Liver (tissue), 9 donors: ENCODE results near the gene SIGLEC14. TPM values are rescaled to one million over a fixed set of nuclear protein-coding genes. Genes with fewer than 3 reads are reported as not detected.

Experiments
- DNase-seq: peaks from one replicate; pipeline ENCODE4 v3.0.0-alpha.2; 2017; ENCODE audit warnings: low spot score
- H3K27ac ChIP-seq, 2 donors: one replicate each; pipeline ENCODE4 v1.7.0; 2013; ENCODE audit warnings: inconsistent platforms in 2 of 2, low read length in 2 of 2, control low read depth in 1 of 2, low read depth in 1 of 2, mild to moderate bottlenecking in 1 of 2
- H3K27me3 ChIP-seq, 4 donors: one replicate each; pipeline versions ENCODE4 v1.6.1 to v1.7.0; 2013; ENCODE audit warnings: low read length in 3 of 4, inconsistent platforms in 1 of 4, mild to moderate bottlenecking in 1 of 4, moderate library complexity in 1 of 4; ENCODE audit not compliant: control insufficient read depth in 4 of 4, insufficient read depth in 4 of 4
- H3K36me3 ChIP-seq, 4 donors: one replicate each; pipeline versions ENCODE4 v1.6.1 to v1.7.0; 2013; ENCODE audit warnings: low read length in 3 of 4, mild to moderate bottlenecking in 3 of 4, low read depth in 1 of 4, moderate library complexity in 1 of 4; ENCODE audit not compliant: control insufficient read depth in 4 of 4, insufficient read depth in 3 of 4
- H3K4me1 ChIP-seq, 4 donors: one replicate each; pipeline versions ENCODE4 v1.6.1 to v1.7.0; 2013; ENCODE audit warnings: low read length in 3 of 4, mild to moderate bottlenecking in 3 of 4, moderate library complexity in 1 of 4; ENCODE audit not compliant: control insufficient read depth in 4 of 4, insufficient read depth in 4 of 4
- H3K4me3 ChIP-seq, 3 donors: one replicate each; pipeline versions ENCODE4 v1.6.1 to v1.7.0; 2013; ENCODE audit warnings: low read length in 3 of 3, control low read depth in 1 of 3, low read depth in 1 of 3, mild to moderate bottlenecking in 1 of 3
- H3K9ac ChIP-seq, 2 donors: one replicate each; pipeline ENCODE4 v1.7.0; 2013; ENCODE audit warnings: low read length in 2 of 2, mild to moderate bottlenecking in 2 of 2, moderate library complexity in 2 of 2, control low read depth in 1 of 2, low read depth in 1 of 2
- H3K9me3 ChIP-seq, 4 donors: one replicate each; pipeline versions ENCODE4 v1.6.1 to v1.7.0; 2013; ENCODE audit warnings: low read length in 3 of 4; ENCODE audit not compliant: control insufficient read depth in 4 of 4
- ATF3 ChIP-seq: IDR thresholded peaks from 2 replicates; pipeline ENCODE4 v1.6.1; 2016; ENCODE audit warnings: antibody characterized with exemption
- EGR1 ChIP-seq, 2 donors: IDR thresholded peaks; 2 replicates each; pipeline ENCODE4 v1.6.1; 2016 to 2018; ENCODE audit warnings: antibody characterized with exemption in 2 of 2, low read depth in 2 of 2
- FOXA1 ChIP-seq: IDR thresholded peaks from 2 replicates; pipeline ENCODE4 v1.6.1; 2016; ENCODE audit warnings: antibody characterized with exemption
- GABPA ChIP-seq, 2 donors: IDR thresholded peaks in 1 of 2; conservative IDR thresholded peaks in 1 of 2; 2 replicates each; pipeline ENCODE4 v1.6.1; 2016; ENCODE audit warnings: antibody characterized with exemption in 2 of 2, mild to moderate bottlenecking in 1 of 2, moderate library complexity in 1 of 2
- HNF4A ChIP-seq, 2 donors: conservative IDR thresholded peaks; 2 replicates each; pipeline ENCODE4 v1.6.1; 2016; ENCODE audit warnings: antibody characterized with exemption in 2 of 2, mild to moderate bottlenecking in 2 of 2
- HNF4G ChIP-seq: IDR thresholded peaks from 2 replicates; pipeline ENCODE4 v1.6.1; 2016; ENCODE audit warnings: antibody characterized with exemption
- JUND ChIP-seq, 2 donors: IDR thresholded peaks; 2 replicates each; pipeline ENCODE4 v1.6.1; 2016; ENCODE audit warnings: antibody characterized with exemption in 2 of 2
- NR2F2 ChIP-seq: IDR thresholded peaks from 2 replicates; pipeline ENCODE4 v1.6.1; 2016; ENCODE audit warnings: antibody characterized with exemption
- RAD21 ChIP-seq, 2 donors: IDR thresholded peaks; 2 replicates each; pipeline ENCODE4 v1.6.1; 2016; ENCODE audit warnings: antibody characterized with exemption in 2 of 2, mild to moderate bottlenecking in 2 of 2
- REST ChIP-seq: IDR thresholded peaks from 2 replicates; pipeline ENCODE4 v1.6.1; 2016; ENCODE audit warnings: antibody characterized with exemption, mild to moderate bottlenecking
- RXRA ChIP-seq, 2 donors: IDR thresholded peaks; 2 replicates each; pipeline ENCODE4 v1.6.1; 2017 to 2018; ENCODE audit warnings: antibody characterized with exemption in 2 of 2, mild to moderate bottlenecking in 1 of 2
- SP1 ChIP-seq: IDR thresholded peaks from 2 replicates; pipeline ENCODE4 v1.6.1; 2018; ENCODE audit warnings: antibody characterized with exemption, mild to moderate bottlenecking
- TAF1 ChIP-seq: conservative IDR thresholded peaks from 2 replicates; pipeline ENCODE4 v1.6.1; 2016; ENCODE audit warnings: antibody characterized with exemption, mild to moderate bottlenecking
- ZBTB33 ChIP-seq: IDR thresholded peaks from 2 replicates; pipeline ENCODE4 v1.6.1; 2016; ENCODE audit warnings: antibody characterized with exemption
- WGBS: extraction: QIAGEN DNeasy Blood & Tissue Kit; methylation state at CpG from one replicate; pipeline ENCODE4 v1.1.7; 2013; 5-methylcytosine and 5-hydroxymethylcytosine counted together
- polyA plus RNA-seq, 2 donors: library from polyadenylated mRNA; stranded (reverse) in 1 of 2; unstranded in 1 of 2; fragments of 200-250 nt in 1 of 2; fragments of >200 nt in 1 of 2; fragmentation: Nextera tagmentation in 1 of 2; extraction: Ambion mirVana in 1 of 2; gene quantifications; one replicate each; pipeline versions ENCODE4 v1.2.1 to v1.2.3, GENCODE V29; 2013 to 2015
- total RNA-seq, 2 donors: library from RNA; depleted of rRNA; stranded (reverse); fragments of >200 nt; gene quantifications; one replicate each; pipeline ENCODE4 v1.2.3, GENCODE V29; 2014
- TF ChIP-seq, protein P1 (sequence below): IDR thresholded peaks from 2 replicates; pipeline ENCODE4 v1.6.1; 2016; ENCODE audit warnings: antibody characterized with exemption
- TF ChIP-seq, protein P2 (sequence below): fragments of 150-350 bp; IDR thresholded peaks from 2 replicates; pipeline ENCODE4 v1.5.1; 2017; ENCODE audit warnings: improper control_type of control experiment, low read depth, low read length; ENCODE audit not compliant: missing input control
- donor health status: healthy.
- donor health status: healthy.
- donor health status: healthy.
- donor health status: healthy.
- donor health status: healthy.

The SIGLEC14 gene
- total and polyA plus RNA-seq, 4 donors: 1.7 to 6.9 (median 3.2) TPM; not detected in 1

DNA sequence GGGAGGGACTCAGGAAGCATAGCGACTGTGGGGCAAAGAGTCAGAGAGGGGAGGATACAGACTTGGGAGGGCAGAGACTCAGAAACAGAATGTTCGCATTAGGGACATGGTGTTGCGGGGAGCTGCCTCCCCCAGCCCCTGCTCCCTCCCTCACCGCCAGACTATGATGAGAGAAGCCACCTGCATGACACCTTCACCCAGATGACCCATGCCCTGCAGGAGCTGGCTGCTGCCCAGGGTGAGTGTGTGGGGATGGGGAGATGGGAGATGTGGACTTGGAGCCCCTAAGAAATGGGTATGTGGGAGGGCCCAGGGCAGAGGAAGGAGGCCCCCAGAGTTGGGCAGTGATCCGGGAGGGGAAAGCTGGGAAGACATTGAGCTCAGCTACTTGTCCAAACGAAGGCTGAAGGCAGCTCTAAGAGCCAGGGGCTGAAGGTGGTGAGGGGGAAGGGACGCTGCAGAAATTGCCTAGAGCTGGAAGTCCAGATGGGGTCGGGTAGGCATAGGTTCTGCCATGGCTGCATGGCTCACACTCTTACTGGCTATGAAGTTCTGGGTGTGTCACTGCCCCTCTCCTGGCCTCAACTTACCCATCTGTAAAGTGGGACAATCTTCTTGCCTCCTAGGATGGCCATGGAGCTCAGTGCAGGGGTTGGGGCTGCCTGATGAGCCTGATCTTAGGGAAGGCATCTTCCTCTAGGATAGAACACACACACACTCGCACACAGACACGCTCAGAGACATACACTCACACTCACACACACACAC lies 47.9 kb upstream of the SIGLEC14 start:
- no peak overlapping the region for H3K9ac ChIP-seq
- TF ChIP-seq ATF3: no peak
- TF ChIP-seq RAD21 (IDR thresholded peaks at IDR 0.05): no peak
- TF ChIP-seq HNF4A (conservative IDR thresholded peaks at IDR 0.05): no peak
- no peak for TF ChIP-seq HNF4G
- TF ChIP-seq FOXA1: no peak
- TF ChIP-seq, protein P1, sequence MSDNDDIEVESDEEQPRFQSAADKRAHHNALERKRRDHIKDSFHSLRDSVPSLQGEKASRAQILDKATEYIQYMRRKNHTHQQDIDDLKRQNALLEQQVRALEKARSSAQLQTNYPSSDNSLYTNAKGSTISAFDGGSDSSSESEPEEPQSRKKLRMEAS: no peak
- peaks cover 0 to 9% (median 0%) of the 10 kb centered on the region in 4 donors for H3K9me3 ChIP-seq
- H3K36me3 ChIP-seq: no peaks in the 10 kb centered on the region
- peaks cover 0 to 6% (median 1%) of the 10 kb centered on the region in 4 donors for H3K4me1 ChIP-seq
- peaks cover 0 to 6% (median 0%) of the 10 kb centered on the region in 4 donors for H3K27me3 ChIP-seq
- H3K4me3 ChIP-seq: no peak overlapping the region
- no peak overlapping the region for H3K27ac ChIP-seq
- DNase-seq: no peak
- 87% methylated on average over 10 of the region's 10 CpGs for WGBS

GRCh38 chr19:51693819-51694218 lies 47.2 kb upstream of the SIGLEC14 start:
- Histone ChIP-seq H3K9me3 (peaks cover 0 to 5% (median 0%) of the 10 kb centered on the region in 4 donors), H3K36me3 (no peaks in the 10 kb centered on the region), H3K9ac (no peak overlapping the region), H3K4me1 (peaks cover 0 to 6% (median 1%) of the 10 kb centered on the region in 4 donors), H3K27me3 (peaks cover 0 to 6% (median 0%) of the 10 kb centered on the region in 4 donors), H3K4me3 (no peak overlapping the region), H3K27ac (no peak overlapping the region)
- DNase-seq: no peak
- TF ChIP-seq REST (no peak), EGR1 (IDR thresholded peaks at IDR 0.05; ENCODE audit: low read depth in 2 of 2) (no peak), JUND (IDR thresholded peaks at IDR 0.05) (no peak), GABPA (IDR thresholded peaks at IDR 0.05 in 1 of 2, conservative IDR thresholded peaks at IDR 0.05 in 1 of 2) (no peak), NR2F2 (no peak), RAD21 (IDR thresholded peaks at IDR 0.05) (no peak), ZBTB33 (no peak), SP1 (no peak), TAF1 (no peak), RXRA (IDR thresholded peaks at IDR 0.05) (no peak), HNF4G (no peak)
- TF ChIP-seq, protein P2, sequence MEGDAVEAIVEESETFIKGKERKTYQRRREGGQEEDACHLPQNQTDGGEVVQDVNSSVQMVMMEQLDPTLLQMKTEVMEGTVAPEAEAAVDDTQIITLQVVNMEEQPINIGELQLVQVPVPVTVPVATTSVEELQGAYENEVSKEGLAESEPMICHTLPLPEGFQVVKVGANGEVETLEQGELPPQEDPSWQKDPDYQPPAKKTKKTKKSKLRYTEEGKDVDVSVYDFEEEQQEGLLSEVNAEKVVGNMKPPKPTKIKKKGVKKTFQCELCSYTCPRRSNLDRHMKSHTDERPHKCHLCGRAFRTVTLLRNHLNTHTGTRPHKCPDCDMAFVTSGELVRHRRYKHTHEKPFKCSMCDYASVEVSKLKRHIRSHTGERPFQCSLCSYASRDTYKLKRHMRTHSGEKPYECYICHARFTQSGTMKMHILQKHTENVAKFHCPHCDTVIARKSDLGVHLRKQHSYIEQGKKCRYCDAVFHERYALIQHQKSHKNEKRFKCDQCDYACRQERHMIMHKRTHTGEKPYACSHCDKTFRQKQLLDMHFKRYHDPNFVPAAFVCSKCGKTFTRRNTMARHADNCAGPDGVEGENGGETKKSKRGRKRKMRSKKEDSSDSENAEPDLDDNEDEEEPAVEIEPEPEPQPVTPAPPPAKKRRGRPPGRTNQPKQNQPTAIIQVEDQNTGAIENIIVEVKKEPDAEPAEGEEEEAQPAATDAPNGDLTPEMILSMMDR: no peak
- TF ChIP-seq, protein P1: no peak
- WGBS: 56% methylated on average over 2 of the region's 2 CpGs
